ENCODE data around the gene SHISA5.
"Not testable (repeated sequence)": the region's sequence is repeated elsewhere in the genome, so short reads cannot be mapped to it uniquely, and the experiment has no call there.

SHISA5 gene

GRCh38 chr3:48519277-48519643 lies 15.3 kb upstream of the SHISA5 start:
- DNase-seq (no peak), ATAC-seq (no peak)

- no peak for ATAC-seq
- DNase-seq, result no peak
Observed at GRCh38 chr3:48518638-48519276, 14.8 kb upstream of the SHISA5 start.

- DNase-seq (no peak), ATAC-seq (no peak)
Observed at GRCh38 chr3:48518069-48518468, 14.1 kb upstream of the SHISA5 start.

- ATAC-seq (no peak), DNase-seq (no peak)
Observed at GRCh38 chr3:48516571-48516970, 12.6 kb upstream of the SHISA5 start.

GRCh38 chr3:48514431-48515227 lies 10.7 kb upstream of the SHISA5 start:
- ATAC-seq (peak; percentile 69), DNase-seq (no peak)

DNA sequence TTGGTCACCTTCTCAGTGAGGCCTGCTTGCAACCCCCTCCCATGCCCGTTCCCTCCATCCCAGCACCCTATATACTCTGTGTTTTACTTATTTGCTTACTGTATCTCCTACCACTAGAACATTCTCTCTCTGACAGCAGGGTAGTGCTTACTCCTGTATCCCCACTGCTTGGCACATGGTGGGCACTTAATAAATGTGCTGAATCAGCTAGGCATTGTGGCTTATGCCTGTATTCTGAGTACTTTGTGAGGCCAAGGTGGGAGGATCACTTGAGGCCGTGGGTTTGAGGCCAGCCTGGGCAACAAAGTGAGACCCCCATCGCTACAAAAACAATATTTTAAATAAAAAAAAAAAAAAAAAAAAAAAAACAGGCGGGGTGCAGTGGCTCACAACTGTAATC lies 7.6 kb upstream of the SHISA5 start:
- DNase-seq (no peak), ATAC-seq (no peak)

DNA sequence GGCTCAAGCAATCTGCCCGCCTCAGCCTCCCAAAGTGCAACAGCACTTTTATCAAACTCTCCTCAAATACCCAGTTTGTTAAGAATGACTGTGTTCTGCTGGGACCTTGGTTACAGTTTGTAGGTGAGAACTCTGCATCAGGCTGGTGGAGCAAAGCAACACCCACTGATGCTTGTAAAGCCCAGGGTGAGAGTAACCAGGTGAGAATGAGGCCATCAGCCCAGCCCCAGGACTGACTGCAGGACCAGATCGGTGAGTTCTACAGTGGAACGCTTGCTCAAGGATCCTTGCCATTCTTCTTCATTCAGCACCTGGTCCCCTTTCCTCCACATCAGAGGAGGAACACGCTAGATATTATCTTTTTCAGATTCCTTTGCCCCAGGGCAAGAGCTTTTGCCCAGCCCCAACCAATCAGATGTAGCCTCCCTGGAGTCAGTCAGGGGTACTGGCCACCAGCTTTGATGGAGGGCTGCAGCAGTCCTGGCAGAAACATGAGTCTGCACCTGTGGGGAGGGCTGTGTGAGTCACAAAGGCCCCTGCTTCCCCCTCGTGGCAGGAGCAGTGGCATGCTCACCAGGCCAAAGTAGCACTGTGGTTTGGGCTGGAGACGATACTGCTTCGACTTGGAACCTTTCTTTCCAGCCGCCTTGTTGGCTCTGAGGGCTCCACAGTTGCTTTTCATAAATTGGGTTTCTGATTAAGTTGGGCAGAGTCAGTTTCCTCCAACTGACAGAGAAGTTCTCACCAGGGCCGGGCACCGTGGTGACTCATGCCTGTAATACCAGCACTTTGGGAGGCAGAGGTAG lies 3.5 kb upstream of the SHISA5 start:
- ATAC-seq (peak; percentile 85), DNase-seq (peak; percentile 77)

DNA sequence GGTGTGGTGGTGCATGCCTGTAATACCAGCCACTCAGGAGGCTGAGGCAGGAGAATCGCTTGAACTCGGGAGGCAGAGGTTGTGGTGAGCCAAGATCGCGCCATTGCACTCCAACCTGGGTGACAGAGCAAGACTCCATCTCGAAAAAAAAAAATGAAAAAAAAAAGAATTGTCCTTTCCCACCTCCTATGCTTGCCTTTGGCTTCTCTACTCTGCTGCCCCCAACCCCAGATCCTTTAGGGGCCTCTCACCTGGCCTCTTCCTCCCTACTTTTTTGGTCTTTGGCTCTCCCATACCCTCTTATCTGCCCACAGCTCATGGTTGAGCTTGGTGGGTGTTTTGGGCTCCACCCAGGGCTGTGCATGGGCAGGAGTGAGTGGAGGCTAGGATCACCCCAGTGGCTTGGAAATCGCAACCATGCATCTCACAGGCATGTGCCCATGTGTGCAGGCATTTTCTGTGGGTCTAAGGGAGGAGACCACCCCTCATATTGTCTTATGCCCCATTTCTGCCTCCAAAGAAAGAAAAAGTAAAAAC lies 2.1 kb upstream of the SHISA5 start:
- DNase-seq (no peak), ATAC-seq (no peak)

DNA sequence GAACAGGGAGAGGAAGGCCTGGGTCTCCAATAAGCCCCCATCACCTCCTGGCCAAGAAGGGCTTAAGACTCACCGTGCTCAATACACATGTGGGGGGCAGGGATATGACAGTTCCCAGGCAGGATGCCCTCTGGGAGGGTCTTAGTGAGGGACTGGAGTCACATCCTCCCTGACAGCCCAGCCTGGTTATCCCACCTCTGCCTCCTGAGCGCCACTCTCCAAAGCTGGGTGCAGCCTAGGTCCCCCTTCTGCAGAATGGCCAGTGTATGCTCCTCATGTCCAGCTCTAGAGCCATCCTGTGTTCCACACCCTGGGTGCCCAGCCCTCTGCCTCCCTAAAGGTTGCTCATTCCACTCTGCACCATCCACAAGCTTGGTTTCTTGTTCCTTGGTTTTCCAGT lies 1.2 kb upstream of the SHISA5 start:
- DNase-seq (no peak), ATAC-seq (no peak)

DNA sequence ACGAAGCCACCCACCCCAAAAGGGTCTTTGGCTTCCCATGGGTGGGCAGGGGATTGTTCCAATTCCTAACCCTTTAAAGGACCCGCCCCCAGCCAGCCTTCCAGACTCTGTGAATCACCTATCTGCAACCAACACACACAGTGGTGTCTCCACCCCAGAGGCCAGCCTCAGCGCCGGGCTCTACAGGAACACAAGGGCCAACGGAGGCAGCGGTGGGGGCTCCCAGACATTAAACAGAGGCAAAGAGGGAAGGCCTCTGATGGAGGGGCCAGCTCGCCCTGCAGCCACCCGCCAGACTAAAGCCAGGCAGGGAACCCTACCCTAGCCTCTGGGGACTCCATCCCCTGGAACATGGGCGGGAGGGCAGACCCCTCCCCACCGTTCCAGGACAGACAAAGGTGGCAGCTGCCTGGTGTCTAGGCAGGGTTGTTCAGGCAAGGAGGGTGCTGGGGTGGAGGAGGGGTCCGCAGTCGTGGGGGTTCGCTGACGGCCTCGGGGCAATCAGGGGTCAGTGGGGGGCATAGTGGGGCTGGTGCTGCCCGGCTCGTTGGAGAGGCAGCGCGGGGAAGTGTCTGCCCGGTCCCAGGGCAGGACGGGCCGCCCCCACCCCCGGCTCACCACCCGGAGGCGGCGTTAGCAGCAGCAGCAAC lies 448 bp downstream of the SHISA5 start:
- no peak for ATAC-seq
- peak; percentile 41 for DNase-seq

- DNase-seq (no peak), ATAC-seq (no peak)
Observed at GRCh38 chr3:48502728-48503168, 1.2 kb downstream of the SHISA5 start.

DNA sequence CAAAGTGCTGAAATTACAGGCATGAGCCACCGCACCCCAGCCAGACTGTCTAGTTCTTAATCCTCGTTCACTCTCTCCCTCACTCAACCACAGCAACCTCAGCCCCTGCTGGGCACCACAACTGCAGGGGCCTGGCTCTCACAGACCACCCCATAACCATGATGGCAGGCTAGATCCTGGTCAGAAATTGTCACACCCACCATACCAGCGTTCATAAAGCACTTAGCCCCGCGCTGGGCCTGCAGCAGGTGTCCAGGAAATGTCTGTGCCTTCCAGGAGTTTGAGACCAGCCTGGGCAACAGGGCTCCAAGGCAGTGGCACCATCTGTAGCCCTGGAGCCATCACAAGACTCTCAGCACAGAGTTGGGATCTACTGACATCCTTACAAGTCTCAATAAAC lies 1.9 kb downstream of the SHISA5 start:
- ATAC-seq (no peak), DNase-seq (no peak)

- ATAC-seq (no peak), DNase-seq (no peak)
Observed at GRCh38 chr3:48501196-48501595, 2.8 kb downstream of the SHISA5 start.

- no peak for DNase-seq
- ATAC-seq, result no peak
Observed at GRCh38 chr3:48500656-48501055, 3.3 kb downstream of the SHISA5 start.

DNA sequence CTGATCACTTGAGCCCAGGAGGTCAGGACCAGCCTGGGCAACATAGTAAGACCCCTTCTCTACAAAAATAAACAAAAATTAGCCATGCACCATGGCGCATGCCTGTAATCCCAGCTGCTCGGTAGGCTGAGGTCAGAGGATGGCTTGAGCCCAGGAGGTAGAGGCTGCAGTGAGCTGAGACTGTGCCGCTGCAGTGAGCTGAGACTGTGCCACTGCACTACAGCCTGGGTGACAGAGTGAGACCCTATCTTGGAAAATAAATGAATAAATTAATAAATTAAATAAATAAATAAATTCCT lies 10.8 kb downstream of the SHISA5 start:
- no peak for ATAC-seq

GRCh38 chr3:48492461-48493202 lies 11.3 kb downstream of the SHISA5 start:
- ATAC-seq (no peak), DNase-seq (no peak)

More for the DNA sequence above, 10.8 kb downstream of the SHISA5 start:
- DNase-seq, result no peak

GRCh38 chr3:48486952-48487351 lies 17.0 kb downstream of the SHISA5 start:
- DNase-seq, result no peak
- ATAC-seq, result no peak

DNA sequence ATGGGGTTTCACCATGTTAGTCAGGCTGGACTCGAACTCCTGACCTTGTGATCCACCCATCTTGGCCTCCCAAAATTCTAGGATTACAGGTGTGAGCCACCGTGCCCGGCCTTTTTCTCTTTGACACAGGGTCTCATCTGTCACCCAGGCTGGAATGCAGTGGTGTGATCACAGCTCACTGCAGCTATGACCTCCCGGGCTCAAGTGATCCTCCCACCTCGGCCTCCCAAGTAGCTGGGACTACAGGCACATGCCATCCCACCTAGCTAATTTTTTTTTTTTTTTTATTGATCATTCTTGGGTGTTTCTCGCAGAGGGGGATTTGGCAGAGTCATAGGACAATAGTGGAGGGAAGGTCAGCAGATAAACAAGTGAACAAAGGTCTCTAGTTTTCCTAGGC lies 21.2 kb downstream of the SHISA5 start:
- DNase-seq, ATAC-seq: not testable (repeated sequence)

DNA sequence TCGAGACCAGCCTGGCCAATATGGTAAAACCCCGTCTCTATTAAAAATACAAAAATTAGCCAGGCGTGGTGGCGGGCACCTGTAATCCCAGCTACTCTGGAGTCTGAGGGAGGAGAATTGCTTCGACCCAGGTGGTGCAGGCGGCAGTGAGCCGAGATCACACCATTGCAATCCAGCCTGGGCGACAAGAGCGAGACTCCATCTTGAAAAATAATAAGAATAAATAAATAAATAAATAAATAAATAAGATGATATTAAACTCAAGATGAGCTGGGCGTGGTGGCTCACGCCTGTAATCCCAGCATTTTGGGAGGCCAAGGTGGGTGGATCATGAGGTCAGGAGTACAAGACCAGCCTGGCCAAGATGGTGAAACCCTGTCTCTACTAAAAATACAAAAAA lies 23.1 kb downstream of the SHISA5 start:
- not testable (repeated sequence) for ATAC-seq, DNase-seq

GRCh38 chr3:48478626-48479555 lies 25.1 kb downstream of the SHISA5 start:
- peak; percentile 71 for ATAC-seq

More at GRCh38 chr3:48478626-48479555, 25.1 kb downstream of the SHISA5 start:
- peak; percentile 62 for DNase-seq
